Thyroid gland (tissue), 4 donors: ENCODE results near the gene EPB41L4A. TPM values are rescaled to one million over a fixed set of nuclear protein-coding genes. Genes with fewer than 3 reads are reported as not detected.
"Not testable (repeated sequence)": the region's sequence is repeated elsewhere in the genome, so short reads cannot be mapped to it uniquely, and the experiment has no call there.

Experiments used
- DNase-seq, 2 donors: peaks; one replicate each; pipeline ENCODE4 v3.0.0-alpha.2; 2019
- H3K27ac ChIP-seq, 3 donors: fragments of 200-600 bp; sonication (generic); 1 replicate in 2 of 3; 2 replicates in 1 of 3; pipeline ENCODE4 v1.5.1; 2016 to 2019; ENCODE audit warnings: mild to moderate bottlenecking in 1 of 3, moderate library complexity in 1 of 3
- H3K27me3 ChIP-seq: fragments of 200-600 bp; sonication (generic); one replicate; pipeline ENCODE4 v1.5.1; 2019
- H3K36me3 ChIP-seq, 2 donors: fragments of 200-600 bp; sonication (generic); one replicate each; pipeline ENCODE4 v1.5.1; 2016 to 2019
- H3K4me1 ChIP-seq, 2 donors: fragments of 200-600 bp; sonication (generic); one replicate each; pipeline ENCODE4 v1.5.1; 2017 to 2019
- H3K4me3 ChIP-seq, 3 donors: fragments of 200-600 bp; sonication (generic); replicated peaks in 1 of 3; 1 replicate in 2 of 3; 2 replicates in 1 of 3; pipeline ENCODE4 v1.5.1; 2016; ENCODE audit warnings: mild to moderate bottlenecking in 1 of 3
- H3K9me3 ChIP-seq: fragments of 200-600 bp; sonication (generic); one replicate; pipeline ENCODE4 v1.5.1; 2017
- POLR2A ChIP-seq, 2 donors: fragments of 450-650 bp; IDR thresholded peaks; one replicate each; pipeline ENCODE4 v1.6.1; 2017; ENCODE audit warnings: antibody characterized with exemption in 2 of 2, mild to moderate bottlenecking in 2 of 2, moderate library complexity in 1 of 2
- WGBS, 2 donors: methylation state at CpG; one replicate each; pipeline ENCODE4 v1.1.5; 2017; 5-methylcytosine and 5-hydroxymethylcytosine counted together
- intact Hi-C: fragments of 100-400 bp; cut with DNase I; formaldehyde crosslinking; loops from one replicate; pipeline ENCODE4 v1.15.1; 2023
- total RNA-seq, 4 donors: library from RNA; depleted of rRNA; stranded (reverse); fragments of >200 nt; gene quantifications; one replicate each; pipeline ENCODE4 v1.2.3, GENCODE V29; 2016
- TF ChIP-seq, protein P1 (sequence below), 6 experiments: fragments of 200-600 bp in 3 of 6; fragments of 450-650 bp in 3 of 6; sonication (generic) in 3 of 6; IDR thresholded peaks; one replicate each; pipeline ENCODE4 v1.5.1; 2016 to 2019; ENCODE audit warnings: antibody characterized with exemption in 6 of 6, mild to moderate bottlenecking in 2 of 6, inconsistent platforms in 1 of 6, moderate library complexity in 1 of 6

EPB41L4A gene
- total RNA-seq, 4 donors from 2014 or later: 31.9 to 44.2 (median 37.5) TPM

DNA sequence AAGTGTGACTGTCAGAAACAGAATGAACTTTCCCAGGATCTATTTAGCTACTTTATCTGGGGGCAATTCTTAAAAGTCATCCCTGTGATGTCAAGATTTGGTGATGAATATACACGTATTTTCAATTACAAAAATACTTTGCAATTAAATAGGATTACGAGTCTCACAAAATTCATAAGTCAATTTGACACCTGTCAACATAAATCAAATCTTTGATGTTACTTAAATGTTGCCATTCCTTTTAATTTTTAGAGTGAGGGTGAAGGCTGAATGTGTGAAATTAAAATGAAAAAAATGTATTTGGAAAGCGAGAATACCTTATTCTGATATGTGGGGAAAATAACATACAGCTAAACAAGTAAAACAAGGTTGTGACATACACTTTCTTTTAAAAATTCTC, 202.9 kb downstream of the EPB41L4A start:
- WGBS, 2 donors: 91 to 93% methylated on average over 3 of the region's 3 CpGs
- no peak for DNase-seq
- Histone ChIP-seq H3K27ac (no peak overlapping the region), H3K4me1 (peaks cover 18 to 24% of the 10 kb centered on the region in 2 donors), H3K36me3 (no peaks in the 10 kb centered on the region), H3K4me3 (no peak overlapping the region), H3K9me3 (no peaks in the 10 kb centered on the region), H3K27me3 (no peaks in the 10 kb centered on the region)
- intact Hi-C loops: no loop called here
- TF ChIP-seq, protein P1, sequence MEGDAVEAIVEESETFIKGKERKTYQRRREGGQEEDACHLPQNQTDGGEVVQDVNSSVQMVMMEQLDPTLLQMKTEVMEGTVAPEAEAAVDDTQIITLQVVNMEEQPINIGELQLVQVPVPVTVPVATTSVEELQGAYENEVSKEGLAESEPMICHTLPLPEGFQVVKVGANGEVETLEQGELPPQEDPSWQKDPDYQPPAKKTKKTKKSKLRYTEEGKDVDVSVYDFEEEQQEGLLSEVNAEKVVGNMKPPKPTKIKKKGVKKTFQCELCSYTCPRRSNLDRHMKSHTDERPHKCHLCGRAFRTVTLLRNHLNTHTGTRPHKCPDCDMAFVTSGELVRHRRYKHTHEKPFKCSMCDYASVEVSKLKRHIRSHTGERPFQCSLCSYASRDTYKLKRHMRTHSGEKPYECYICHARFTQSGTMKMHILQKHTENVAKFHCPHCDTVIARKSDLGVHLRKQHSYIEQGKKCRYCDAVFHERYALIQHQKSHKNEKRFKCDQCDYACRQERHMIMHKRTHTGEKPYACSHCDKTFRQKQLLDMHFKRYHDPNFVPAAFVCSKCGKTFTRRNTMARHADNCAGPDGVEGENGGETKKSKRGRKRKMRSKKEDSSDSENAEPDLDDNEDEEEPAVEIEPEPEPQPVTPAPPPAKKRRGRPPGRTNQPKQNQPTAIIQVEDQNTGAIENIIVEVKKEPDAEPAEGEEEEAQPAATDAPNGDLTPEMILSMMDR (IDR thresholded peaks at IDR 0.05): no peak
- TF ChIP-seq POLR2A (IDR thresholded peaks at IDR 0.05): no peak

DNA sequence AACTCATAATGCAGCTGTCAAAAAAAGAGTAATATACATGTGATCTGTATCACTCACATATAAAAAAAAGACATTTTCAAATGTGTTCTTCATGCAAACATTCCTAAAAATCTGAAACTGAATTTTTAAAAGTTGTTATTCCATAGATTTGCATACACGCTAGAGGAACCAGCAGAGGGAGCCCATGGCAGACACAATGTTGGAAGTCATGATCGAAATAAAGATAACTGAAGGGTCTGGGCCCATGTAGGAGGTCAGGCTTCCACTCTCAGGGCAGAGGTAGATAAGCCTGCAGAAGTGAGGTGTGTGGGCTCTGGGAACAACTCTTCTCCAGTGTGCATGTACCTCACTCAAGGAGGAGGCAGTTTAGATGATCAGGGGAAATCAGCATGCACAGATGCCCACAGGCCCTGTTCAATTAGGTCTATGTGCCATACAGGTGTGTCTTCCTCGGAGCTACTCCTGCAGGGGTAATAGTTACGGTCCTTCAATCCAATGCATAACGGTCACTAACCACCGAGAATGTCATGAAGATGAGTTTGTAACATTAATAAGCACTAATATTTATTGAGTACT, 208.6 kb downstream of the EPB41L4A start:
- intact Hi-C loops: no loop called here
- Histone ChIP-seq H3K4me3 (no peak overlapping the region), H3K27me3 (no peaks in the 10 kb centered on the region), H3K4me1 (peaks cover 0 to 2% of the 10 kb centered on the region in 2 donors), H3K9me3 (no peaks in the 10 kb centered on the region), H3K27ac (no peak overlapping the region), H3K36me3 (no peaks in the 10 kb centered on the region)
- peak; percentile 66 to 70 for DNase-seq
- TF ChIP-seq, protein P1 (IDR thresholded peaks at IDR 0.05): peak; percentile 33 to 86 (median 74)
- TF ChIP-seq POLR2A (IDR thresholded peaks at IDR 0.05): no peak
- 63 to 70% methylated on average over 6 of the region's 6 CpGs for whole genome bisulfite sequencing, 2 donors

DNA sequence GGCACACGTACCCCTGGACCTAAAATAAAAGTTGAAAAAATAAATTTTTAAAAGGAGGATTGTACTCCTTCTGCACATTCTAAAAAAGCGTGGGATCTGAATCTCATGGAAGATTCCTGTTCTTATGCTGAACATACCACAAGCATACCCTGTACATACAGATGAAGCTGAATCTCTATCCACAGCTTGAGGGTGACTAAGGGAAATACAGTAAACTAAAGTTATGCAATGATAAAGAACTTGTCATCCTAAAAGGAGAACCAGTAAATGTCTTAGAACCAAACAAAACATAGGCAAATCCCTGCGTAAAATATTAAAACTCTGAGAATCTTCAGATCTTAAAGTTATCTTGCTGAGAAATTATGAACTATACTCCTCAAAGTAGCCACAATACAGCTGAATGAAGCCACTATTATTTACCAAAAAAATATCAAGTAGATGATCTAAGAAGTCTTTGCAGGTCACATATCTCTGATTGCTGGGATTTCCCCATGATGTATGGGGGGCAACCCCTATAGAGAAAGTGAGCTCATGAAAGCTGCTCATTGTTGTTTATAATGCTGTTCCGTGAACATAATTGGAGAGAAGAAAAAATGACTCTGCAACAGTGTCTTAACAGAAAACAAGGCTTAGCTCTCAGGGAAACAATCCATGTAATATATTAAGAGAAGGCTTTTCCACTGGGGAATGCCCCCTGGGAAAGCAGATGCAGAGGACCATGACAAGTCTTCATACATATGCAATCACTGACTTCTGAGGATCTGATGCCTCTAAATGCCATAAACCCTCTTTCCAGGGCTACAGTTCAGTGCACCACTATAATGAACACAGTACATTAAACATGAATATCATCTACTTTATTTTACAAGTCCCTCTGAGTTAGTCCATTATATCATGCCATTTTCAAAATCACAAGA, 210.1 kb downstream of the EPB41L4A start:
- H3K4me1 ChIP-seq: peaks cover 0 to 2% of the 10 kb centered on the region in 2 donors
- DNase-seq: no peak
- H3K9me3 ChIP-seq: no peaks in the 10 kb centered on the region
- 89 to 91% methylated on average over 4 of the region's 4 CpGs for WGBS, 2 donors
- H3K27ac ChIP-seq: no peak overlapping the region
- intact Hi-C loops: loop anchor here (5.0 kb wide), 1 partner anchor 213 kb away; no protein-coding TSS in a partner anchor
- H3K4me3 ChIP-seq: no peak overlapping the region
- H3K27me3 ChIP-seq: no peaks in the 10 kb centered on the region
- no peaks in the 10 kb centered on the region for H3K36me3 ChIP-seq
- TF ChIP-seq POLR2A (IDR thresholded peaks at IDR 0.05): no peak
- TF ChIP-seq, protein P1 (IDR thresholded peaks at IDR 0.05): no peak

DNA sequence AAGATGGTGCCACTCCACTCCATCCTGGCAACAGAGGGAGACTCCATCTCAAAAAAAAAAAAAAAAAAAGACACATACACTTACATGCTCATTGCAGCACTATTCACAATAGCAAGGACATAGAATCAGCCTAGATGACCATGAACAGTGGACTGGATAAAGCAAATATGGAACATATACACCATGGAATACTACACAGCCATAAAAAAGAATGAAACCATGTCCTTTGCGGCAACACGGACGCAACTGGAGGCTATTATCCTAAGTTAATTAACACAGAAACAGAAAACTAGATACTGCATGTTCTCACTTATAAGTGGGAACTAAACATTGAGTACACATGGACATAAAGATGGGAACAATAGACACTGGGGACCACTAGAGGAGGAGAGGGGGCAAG, 210.9 kb downstream of the EPB41L4A start:
- H3K36me3 ChIP-seq, H3K9me3 ChIP-seq, H3K4me1 ChIP-seq, DNase-seq, H3K4me3 ChIP-seq, H3K27me3 ChIP-seq, H3K27ac ChIP-seq: not testable (repeated sequence)
- intact Hi-C loops: loop anchor here (5.0 kb wide), 1 partner anchor 214 kb away; no protein-coding TSS in a partner anchor
- WGBS, 2 donors: 97% methylated on average over 3 of the region's 3 CpGs

DNA sequence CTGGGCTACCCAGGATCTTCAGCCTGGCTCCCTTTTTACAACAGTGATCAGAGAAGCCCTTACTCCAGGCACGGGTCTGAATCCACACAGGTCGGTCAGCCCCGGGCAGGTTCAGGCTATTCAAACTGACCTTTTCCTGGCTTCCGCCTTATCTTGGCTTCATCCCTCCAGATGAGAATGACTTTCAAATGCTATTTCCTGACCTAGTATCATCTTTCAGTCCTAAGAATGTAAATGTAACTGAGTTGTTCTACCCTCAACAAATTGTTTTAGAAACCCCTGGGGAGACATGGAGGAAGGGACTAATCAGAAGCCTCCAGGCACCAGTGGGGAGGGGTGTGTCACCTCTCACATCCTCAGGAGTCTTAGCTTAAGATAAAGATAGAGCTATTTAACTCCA, 213.2 kb downstream of the EPB41L4A start:
- H3K27ac ChIP-seq: no peak overlapping the region
- DNase-seq: no peak
- no peak for TF ChIP-seq POLR2A (IDR thresholded peaks at IDR 0.05)
- TF ChIP-seq, protein P1 (IDR thresholded peaks at IDR 0.05): no peak
- peaks cover 0 to 2% of the 10 kb centered on the region in 2 donors for H3K4me1 ChIP-seq
- H3K4me3 ChIP-seq: no peak overlapping the region
- WGBS, 2 donors: 58 to 64% methylated on average over 4 of the region's 4 CpGs
- H3K36me3 ChIP-seq: no peaks in the 10 kb centered on the region
- intact Hi-C loops: loop anchor here (5.0 kb wide), 1 partner anchor 216 kb away; no protein-coding TSS in a partner anchor
- no peaks in the 10 kb centered on the region for H3K9me3 ChIP-seq
- no peaks in the 10 kb centered on the region for H3K27me3 ChIP-seq
